Measurements from ENCODE around the gene MRI1.

DNA sequence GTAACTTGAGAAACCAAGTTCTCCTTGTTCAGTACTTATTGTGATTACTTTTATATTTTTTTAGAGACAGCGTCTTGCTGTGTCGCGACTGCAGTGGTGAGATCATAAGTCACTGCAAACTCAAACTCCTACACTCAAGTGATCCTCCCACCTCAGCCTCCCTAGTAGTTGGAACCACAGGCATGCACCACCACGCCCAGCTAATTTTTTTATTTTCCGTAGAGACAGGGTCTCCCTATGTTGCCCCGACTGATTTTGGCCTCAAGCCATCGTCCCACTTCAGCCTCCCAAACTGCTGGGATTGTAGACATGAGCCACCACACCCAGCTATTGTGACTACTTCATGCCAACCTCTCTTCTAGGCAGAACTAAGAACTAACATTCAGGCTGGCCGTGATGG lies 18.2 kb downstream of the MRI1 start:
- no peak for TF ChIP-seq CTCF (IDR thresholded peaks at IDR 0.05)
- no peak for TF ChIP-seq POLR2A (IDR thresholded peaks at IDR 0.05)
- no peak for TF ChIP-seq POLR2AphosphoS5 (IDR thresholded peaks at IDR 0.05)

Measured in suprapubic skin (tissue), 4 donors.